SW480 (cell line): ENCODE results near the gene SEL1L3.

Source experiments
- DNase-seq: peaks from one replicate; pipeline ENCODE4 v3.0.0-alpha.2; 2016; ENCODE audit warnings: low spot score

SEL1L3 gene

GRCh38 chr4:25743971-25744370, 118.8 kb downstream of the SEL1L3 start:
- no peak for DNase-seq

DNA sequence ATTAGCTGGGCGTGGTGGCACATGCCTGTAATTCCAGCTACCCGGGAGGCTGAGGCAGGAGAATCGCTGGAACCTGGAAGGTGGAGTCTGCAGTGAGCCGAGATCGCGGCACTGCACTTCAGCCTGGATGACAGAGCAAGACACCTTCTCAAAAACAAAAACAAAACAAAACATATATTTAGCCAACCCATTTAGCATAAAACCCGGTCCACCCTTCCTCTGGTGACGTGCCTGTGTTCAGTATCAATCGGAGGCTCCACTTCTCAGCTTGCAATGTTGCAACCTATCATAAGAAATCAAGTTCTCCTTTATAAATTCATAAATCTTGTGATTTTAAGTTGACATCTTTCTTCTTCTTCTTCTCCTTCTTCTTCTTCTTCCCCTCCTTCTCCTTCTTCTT, 133.2 kb downstream of the SEL1L3 start:
- DNase-seq = no peak

- DNase-seq = no peak
These were observed 133.9 kb downstream of the SEL1L3 start for GRCh38 chr4:25728886-25729285.

- DNase-seq = no peak
These were observed 134.9 kb downstream of the SEL1L3 start for GRCh38 chr4:25727711-25728493.

DNA sequence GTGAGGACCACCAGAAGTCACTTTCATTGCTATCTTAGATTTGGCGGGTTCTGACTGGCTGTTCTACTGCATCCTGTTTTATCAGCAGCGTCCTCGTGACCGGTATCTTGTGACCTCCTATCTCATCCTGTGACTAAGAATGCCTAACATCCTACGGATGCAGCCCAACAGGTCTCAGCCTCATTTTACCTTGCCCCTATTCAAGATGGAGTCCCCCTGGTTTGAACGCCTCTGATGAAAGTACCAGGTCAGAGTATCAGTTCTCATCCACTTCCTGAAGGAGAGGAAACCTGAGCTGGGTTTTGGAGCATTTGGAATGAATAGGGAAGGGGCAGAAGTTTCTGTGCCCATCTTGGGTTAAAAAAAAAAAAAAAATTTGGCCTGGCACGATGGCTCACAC, 136.9 kb downstream of the SEL1L3 start:
- DNase-seq = no peak

GRCh38 chr4:25723409-25723808, 139.4 kb downstream of the SEL1L3 start:
- no peak for DNase-seq

- no peak for DNase-seq
These were observed 139.8 kb downstream of the SEL1L3 start for GRCh38 chr4:25722964-25723363.

DNA sequence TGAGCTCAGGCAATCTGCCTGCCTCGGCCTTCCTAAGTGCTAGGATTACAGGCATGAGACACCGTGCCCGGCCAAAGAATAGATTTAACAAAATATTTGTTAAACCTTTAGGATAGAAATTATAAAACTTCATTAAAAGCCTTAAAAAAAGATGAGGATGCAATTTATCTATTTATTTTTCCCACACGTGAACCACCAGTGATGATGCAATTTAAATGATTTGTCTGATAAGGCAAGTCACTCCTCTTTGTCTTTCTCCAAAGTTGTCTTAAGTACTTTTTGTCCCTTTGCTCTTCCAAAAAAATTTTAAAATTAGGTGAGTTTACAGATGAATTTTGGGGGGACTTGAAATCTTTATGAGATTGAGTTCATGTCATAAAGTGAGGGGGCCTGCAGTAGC, 149.0 kb downstream of the SEL1L3 start:
- no peak for DNase-seq

- no peak for DNase-seq
These were observed 150.2 kb downstream of the SEL1L3 start for GRCh38 chr4:25712611-25713010.

GRCh38 chr4:25710637-25711036, 152.2 kb downstream of the SEL1L3 start:
- no peak for DNase-seq

DNA sequence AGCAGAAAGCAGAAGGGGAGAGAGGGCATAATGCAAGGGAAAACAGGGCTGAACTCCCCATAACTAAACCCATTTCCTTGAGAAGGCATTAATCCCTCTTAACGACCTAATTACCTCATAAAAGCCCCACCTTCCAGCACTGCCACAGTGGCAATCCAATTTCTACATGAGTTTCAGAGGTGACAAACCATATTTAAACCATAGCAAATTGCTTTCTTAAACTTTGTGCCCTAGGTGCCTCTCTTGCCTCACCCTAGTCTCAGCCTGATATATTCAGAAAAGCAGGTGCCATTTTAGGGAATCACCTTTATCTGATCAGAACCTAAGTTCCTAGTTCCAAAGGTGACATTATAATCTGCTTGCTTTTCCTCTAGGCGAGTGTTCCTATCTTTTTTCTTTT, 158.3 kb downstream of the SEL1L3 start:
- DNase-seq = no peak

- no peak for DNase-seq
These were observed 158.9 kb downstream of the SEL1L3 start for GRCh38 chr4:25703731-25704388.

DNA sequence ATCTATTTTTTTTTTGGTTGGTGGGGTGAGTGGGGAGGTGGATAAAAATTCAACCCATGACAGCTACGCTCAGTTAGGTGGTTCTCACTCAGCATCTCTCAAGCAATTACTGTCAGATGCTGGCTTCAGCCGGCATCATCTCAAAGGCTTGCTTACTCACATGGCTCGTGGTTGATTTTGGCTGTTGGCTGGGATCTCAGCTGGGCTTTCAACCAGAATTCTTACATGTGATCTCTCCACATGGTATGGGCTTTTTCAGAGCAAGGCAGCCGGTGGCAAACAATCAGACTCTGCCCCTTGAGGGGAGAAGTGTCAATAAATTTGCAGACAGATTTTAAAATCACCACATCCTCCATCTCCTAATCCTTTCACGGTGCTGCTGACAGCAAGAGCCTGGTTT, 159.9 kb downstream of the SEL1L3 start:
- DNase-seq = no peak

GRCh38 chr4:25700661-25701060, 162.1 kb downstream of the SEL1L3 start:
- no peak for DNase-seq

DNA sequence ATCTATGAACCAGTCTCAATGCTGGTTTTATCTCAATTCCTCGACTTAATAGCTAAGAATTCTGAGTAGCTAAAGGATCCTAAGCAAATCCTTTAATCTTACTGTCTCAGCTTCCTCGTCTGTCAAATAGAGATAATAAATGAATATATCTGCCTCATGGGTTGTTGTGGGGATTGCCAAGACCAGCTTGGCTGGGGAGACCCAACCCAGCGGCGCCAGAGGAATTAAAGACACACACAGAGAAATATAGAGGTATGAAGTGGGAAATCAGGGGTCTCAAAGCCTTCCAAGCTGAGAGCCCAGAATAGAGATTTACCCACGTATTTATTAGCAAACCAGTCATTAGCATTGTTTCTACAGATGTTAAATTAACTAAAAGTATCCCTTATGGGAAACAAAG, 165.3 kb downstream of the SEL1L3 start:
- no peak for DNase-seq
